Activated CD4-positive, alpha-beta T cell treated with anti-CD3 and anti-CD28 coated beads for 24 hours (primary cell): ENCODE results near the gene SMTNL2.

Experiments
- DNase-seq, 2 donors: peaks; one replicate each; pipeline ENCODE4 v3.0.0-alpha.2; 2020; ENCODE audit warnings: low read depth in 2 of 2

SMTNL2 gene

GRCh38 chr17:4584101-4584916 is at the start of gene SMTNL2:
Gene SMTNL2 (plus strand): TSS chr17:4584529. CDS start chr17:4584606, 77 bp downstream.
- DNase-seq = no peak

- no peak for DNase-seq
Measured at GRCh38 chr17:4534928-4535666, 49.2 kb upstream of the SMTNL2 start.

DNA sequence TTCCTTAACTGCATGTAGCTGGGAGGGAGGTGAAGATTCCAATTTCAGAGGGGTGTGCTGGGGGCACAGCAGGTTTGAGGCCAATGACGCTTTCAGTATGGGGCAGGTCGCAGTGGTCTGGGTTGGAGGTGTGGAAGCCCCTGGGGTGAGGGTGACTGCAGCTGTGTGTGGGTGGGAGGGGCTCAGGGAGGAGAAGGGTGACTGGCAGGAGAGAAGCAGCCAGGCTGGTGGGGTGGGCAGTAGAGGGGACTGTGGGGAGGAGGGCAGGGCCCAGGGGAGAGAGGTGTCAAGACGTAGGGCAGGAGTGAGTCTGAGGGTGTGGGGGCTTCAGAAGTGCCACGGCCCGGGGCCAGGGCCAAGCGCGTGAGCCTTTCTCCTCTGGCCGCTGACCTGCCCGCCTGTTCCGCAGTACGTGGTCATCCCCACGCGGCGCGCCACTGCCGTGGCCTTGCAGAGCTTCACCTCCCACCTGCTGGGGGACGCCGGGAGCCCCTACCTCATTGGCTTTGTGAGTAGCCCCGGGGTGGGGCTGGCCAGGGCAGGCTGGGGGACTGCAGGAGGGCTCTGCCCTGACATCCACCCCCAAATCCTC is 48.6 kb upstream of the SMTNL2 start:
- DNase-seq = no peak

DNA sequence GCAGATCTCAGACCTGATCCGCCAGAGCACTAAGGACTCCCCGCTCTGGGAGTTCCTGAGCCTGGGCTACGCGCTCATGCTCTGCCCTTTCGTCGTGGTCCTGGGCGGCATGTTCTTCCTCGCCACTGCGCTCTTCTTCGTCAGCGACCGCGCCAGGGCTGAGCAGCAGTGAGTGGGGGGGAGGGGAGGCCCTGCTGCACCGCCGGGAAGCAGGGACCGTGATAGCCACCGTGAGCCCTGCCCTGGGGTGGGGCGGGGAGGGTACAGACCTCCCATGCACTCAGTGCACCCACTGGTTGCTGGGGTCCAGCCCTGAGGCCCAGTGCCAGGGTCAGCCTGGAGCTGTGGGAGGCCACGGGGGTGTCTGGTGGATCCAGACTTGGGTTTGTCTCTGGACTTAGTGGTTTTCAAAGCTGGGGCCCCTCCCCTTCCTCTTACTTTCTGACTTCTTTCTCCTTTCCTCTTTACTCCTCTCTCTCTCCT is 48.0 kb upstream of the SMTNL2 start:
- no peak for DNase-seq

DNA sequence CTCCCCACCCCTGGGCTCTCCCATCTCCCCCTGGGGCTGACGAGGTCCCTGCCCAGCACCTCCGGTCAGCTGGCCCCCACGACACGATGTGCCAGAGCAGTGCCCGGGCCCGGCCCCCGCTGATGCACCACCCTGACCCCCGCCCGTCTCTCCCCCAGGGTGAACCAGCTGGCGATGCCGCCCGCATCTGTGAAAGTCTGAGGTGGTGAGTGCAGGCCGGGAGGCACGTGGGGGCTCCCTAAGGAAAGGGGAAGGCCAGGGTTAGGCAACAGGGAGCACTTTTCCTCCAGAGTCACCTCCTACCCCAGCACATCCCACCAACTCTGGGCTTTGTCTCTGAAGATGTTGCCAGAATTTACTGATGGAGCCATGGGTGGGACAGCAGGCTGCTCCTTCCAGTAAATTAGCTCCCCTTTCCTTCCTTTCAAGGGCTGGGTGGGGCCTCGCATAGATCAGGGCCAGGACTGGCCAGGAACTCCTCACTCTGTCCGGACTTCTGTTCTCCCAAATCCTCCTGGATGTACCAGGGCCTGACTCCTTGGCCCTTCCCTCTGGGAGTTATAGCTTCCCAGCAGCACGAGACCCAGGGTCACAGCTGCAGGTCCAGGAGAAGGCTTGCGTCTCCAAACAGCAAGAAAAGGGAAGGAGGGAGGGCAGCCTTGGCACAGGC is 47.5 kb upstream of the SMTNL2 start:
- no peak for DNase-seq

DNA sequence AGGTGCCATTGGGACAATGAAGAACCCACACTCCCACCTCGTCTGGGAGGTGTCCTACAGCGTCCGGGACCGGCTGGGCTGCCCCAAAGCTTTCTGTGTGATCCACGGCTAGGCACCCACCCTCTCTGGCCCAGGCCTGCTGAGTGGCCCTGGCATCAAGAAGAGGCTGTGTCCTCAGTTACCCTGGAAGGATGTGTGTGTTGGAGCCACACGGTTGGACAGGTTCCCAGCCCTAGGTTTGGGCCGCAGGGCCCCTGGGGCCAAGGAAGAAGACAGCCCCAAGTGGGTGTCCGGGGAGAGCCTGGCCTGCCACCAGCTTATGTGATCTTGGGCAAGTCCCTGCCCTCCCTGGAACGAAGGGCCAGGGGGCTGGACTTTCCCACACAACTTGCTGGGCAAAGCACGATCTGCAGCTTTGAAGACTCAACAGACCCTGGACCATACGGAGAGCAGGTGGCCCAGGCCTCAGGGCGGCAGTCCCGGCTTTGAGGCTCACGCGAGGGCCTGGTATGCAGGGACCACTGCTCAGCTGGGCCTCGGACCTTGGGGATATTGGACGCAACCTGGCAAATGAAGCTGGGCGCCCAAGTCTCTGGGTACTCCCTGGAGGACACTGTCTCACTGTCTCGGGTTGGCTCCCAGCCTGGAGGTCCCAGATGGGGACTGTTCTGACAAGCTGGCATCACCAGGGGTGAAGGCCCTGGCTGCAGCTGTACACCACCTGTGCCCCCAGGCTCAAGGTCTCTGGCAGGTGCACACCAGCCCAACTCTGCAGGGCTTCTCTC is 46.7 kb upstream of the SMTNL2 start:
- DNase-seq = no peak

- DNase-seq = no peak
Measured at GRCh38 chr17:4538236-4539002, 45.9 kb upstream of the SMTNL2 start.

DNA sequence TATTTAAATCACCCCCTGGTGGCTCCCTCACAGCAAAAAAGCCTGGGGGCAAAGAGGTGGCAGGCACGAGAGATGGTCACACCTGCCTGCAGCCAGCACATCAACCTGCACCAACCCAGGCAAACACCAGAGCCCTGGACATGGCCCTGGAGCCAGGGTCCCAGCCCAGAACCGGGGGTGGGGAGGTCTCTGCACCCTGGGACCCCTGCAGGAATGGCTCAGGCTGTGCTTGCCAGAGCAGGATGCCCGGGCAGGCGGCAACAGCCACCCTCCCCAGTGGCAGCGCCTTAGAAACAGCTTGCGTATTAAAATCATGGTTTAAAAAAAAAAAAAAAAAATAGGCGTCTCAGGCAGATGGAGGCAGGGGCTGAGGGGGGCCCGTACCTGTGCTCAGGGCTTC is 45.3 kb upstream of the SMTNL2 start:
- DNase-seq = no peak

GRCh38 chr17:4539576-4540223 is 44.6 kb upstream of the SMTNL2 start:
- no peak for DNase-seq

DNA sequence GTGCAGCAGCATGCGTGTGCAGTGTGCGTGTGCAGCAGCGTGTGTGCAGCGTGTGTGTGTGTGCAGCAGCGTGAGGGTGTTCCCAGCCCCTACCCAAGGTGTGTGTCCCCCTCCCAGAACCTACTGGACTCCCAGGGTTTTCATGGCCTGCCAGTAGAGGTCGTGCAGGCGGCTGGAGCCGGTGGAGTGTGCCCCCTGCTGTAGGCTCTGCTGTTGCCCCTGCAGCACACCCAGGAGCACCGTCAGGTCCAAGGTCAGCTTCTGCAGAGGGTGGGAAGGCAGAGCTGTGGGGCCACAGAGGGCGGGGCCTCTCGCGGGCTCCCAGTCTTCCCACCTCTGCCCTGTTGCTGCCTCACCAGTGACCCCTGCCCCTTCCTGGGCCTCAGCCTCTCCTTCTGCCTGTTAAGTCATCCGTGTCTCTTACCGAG is 44.1 kb upstream of the SMTNL2 start:
- DNase-seq = no peak

DNA sequence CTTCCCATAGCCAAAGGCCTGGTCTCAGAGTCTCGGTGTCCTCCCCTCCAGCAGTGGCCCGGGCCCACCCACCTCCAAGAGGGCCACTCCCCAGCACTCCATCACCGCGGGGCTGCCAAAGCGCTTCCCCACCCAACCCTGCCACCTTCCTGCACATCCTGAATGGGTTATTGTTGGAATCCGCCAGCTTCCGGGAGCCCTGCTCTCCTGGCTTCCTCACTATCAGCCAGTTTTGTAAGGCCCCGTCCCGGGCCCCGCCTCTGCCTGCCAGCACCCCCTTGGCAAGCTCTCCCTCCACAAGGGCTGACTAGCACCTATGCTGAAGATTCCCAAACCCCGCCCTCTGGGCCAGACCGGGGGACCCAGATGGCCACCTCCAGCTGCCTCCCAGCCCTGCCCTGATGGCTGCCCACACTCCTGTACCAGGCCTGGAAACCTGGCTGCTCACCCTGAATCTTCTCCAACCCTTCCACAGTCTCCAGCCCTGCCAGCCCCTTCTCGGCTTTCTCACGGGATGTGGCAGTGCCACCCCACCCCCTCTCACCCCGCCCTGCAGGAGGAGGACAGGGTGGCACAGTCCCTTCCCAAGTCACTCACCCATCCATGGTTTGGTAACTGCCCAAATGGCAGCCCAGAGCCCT is 43.5 kb upstream of the SMTNL2 start:
- DNase-seq = no peak

DNA sequence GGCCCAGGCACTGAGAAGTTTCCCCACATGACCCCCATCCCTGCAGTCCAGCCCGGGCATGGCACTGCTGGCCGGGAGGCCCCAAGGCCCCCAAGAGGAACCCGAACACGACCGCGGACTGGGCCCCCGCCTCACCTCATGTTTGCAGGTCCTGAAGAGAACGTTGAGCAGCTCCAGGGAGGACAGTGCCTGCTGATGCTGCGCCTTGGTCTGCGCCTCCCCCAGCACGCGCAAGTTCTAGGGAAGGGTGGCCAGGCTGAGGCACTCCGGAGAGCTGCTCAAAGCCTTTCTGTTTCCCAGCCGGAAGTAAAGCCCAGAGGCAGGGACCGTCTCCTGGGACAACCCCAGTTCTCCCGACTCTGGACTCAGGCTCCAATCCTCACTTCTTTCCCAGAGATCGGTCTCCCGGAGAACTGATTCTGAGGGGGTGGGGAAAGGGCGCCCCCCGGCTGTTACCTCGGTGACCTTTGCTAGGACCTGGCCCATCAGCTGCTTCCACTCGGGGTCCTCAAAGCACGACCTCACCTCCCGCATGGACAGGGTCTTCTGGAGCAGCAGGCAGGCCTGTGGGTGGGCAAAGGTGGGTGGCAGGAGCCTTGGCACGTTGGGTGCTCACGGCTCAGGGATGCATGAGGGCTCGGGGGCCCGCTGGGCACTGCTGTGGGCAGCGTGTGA is 42.9 kb upstream of the SMTNL2 start:
- no peak for DNase-seq

GRCh38 chr17:4542003-4542725 is 42.2 kb upstream of the SMTNL2 start:
- no peak for DNase-seq

DNA sequence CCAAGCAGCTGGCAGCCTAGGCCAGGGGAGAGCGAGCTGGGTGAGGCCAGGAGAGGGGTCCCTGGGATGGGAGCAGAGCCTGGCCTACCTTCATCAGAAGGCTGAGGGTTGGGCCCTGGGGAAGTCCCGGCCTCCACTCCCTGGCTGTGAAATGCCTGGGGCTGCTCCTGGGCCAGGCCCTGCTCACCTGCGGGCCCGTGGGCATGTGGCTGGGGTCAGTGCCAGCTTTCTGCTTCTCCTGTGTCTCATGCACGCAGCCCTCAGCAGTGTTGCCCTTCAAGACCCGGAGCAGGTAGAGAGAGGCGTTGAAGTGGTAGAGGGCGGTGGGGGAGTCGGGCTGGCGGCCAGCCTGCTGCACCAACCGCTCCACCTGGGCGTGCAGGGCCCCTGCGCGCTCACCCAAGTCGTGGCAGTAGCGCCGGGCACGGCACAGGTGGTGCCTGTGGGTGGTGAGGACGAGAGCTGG is 41.6 kb upstream of the SMTNL2 start:
- DNase-seq = no peak

GRCh38 chr17:4543557-4544026 is 40.7 kb upstream of the SMTNL2 start:
- DNase-seq = no peak

DNA sequence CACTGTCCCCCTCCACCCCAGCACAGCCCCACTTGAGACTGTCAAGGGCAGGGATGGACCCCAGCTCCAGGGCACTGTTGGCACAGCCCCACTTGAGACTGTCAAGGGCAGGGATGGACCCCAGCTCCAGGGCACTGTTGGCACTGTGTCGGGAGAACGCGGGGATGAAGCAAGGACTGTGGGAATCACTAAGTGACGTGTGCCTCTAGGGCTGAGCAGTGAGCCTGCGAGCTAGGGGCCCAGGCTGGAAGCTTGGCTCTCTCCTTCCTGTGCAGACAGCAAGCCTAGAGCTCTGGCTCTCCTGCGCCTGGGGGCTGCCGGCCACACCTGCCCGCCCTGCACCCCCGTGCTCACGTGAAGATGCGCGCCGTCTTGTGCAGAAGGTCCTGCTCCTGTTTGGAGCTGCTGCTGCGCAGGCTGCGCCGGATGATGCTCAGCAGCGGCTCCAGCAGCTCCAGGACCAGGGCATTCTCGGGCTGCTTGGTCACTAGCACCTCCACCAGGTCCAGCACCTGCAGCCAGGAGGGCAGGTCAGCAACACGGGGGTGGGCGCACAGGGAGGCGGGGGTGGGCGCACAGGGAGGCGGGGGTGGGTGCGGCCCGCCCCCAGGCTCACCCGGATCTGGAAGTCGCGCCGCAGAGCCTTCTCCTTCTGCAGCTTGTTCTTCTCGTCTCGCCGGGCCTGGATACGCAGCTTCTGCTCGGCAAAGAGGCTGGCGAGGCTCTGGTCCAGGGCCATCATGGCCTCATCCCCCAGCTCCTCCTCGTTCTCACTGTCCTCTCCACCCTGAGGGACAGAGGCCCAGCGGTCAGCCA is 40.0 kb upstream of the SMTNL2 start:
- DNase-seq = no peak

GRCh38 chr17:4544951-4545216 is 39.4 kb upstream of the SMTNL2 start:
- no peak for DNase-seq
